Omental fat pad (tissue), 4 donors: ENCODE data around the gene FGD4. TPM values are rescaled to one million over a fixed set of nuclear protein-coding genes. Genes with fewer than 3 reads are reported as not detected.
"Not testable (repeated sequence)": the region's sequence is repeated elsewhere in the genome, so short reads cannot be mapped to it uniquely, and the experiment has no call there.

Experiments
- ATAC-seq: fragments of 150-250 bp; one replicate; pipeline ENCODE4 v1.9.1; 2016; ENCODE audit warnings: mild to moderate bottlenecking, moderate library complexity; ENCODE audit not compliant: low FRiP score
- DNase-seq: peaks from one replicate; pipeline ENCODE4 v3.0.0-alpha.2; 2019; ENCODE audit warnings: low spot score
- CTCF ChIP-seq, 3 donors: fragments of 450-650 bp; IDR thresholded peaks; one replicate each; pipeline ENCODE4 v1.5.1; 2016 to 2017; ENCODE audit warnings: antibody characterized with exemption in 3 of 3, mild to moderate bottlenecking in 3 of 3, moderate library complexity in 2 of 3
- total RNA-seq, 4 donors: library from RNA; depleted of rRNA; stranded (reverse); fragments of >200 nt; gene quantifications; one replicate each; pipeline ENCODE4 v1.1.0, GENCODE V29; 2016

Gene FGD4
- total RNA-seq, 4 donors from 2014 or later: 43.1 to 111 (median 51.5) TPM

- TF ChIP-seq CTCF (IDR thresholded peaks at IDR 0.05): no peak
- no peak for ATAC-seq
- no peak for DNase-seq
Measured at GRCh38 chr12:32561931-32562341, 162.6 kb downstream of the FGD4 start.

- not testable (repeated sequence) for ATAC-seq, DNase-seq
Measured at GRCh38 chr12:32562413-32562812, 163.1 kb downstream of the FGD4 start.

GRCh38 chr12:32566663-32567295, 167.4 kb downstream of the FGD4 start:
- no peak for TF ChIP-seq CTCF (IDR thresholded peaks at IDR 0.05)
- DNase-seq: no peak
- no peak for ATAC-seq

- DNase-seq (no peak), ATAC-seq (no peak)
- no peak for TF ChIP-seq CTCF (IDR thresholded peaks at IDR 0.05)
Measured at GRCh38 chr12:32567296-32567674, 167.9 kb downstream of the FGD4 start.

- DNase-seq (no peak), ATAC-seq (peak; percentile 85)
- TF ChIP-seq CTCF (IDR thresholded peaks at IDR 0.05): no peak
Measured at GRCh38 chr12:32568228-32568627, 168.9 kb downstream of the FGD4 start.

- ATAC-seq (no peak), DNase-seq (no peak)
- TF ChIP-seq CTCF (IDR thresholded peaks at IDR 0.05): no peak
Measured at GRCh38 chr12:32569259-32569658, 169.9 kb downstream of the FGD4 start.

GRCh38 chr12:32574585-32574984, 175.2 kb downstream of the FGD4 start:
- TF ChIP-seq CTCF (IDR thresholded peaks at IDR 0.05): no peak
- DNase-seq: no peak
- ATAC-seq: no peak
